Bronchial epithelial cell (primary cell): ENCODE data around the gene NRBP1. TPM values are rescaled to one million over a fixed set of nuclear protein-coding genes. Genes with fewer than 3 reads are reported as not detected.

ENCODE experiments used
- DNase-seq: peaks from one replicate; pipeline ENCODE4 v3.0.0-alpha.2; 2010; ENCODE audit warnings: low read depth
- FAIRE-seq: peaks from 2 replicates; lab custom pipeline; 2011; peaks lifted over from hg19 to GRCh38; lab: Jason Lieb, UNC
- H3K27me3 ChIP-seq: 2 replicates; pipeline ENCODE4 v1.5.1; 2011; ENCODE audit warnings: low read length; ENCODE audit not compliant: control insufficient read depth, insufficient read depth
- H3K36me3 ChIP-seq: 2 replicates; pipeline ENCODE4 v1.5.1; 2011; ENCODE audit warnings: low read length; ENCODE audit not compliant: control insufficient read depth, insufficient read depth
- H3K4me3 ChIP-seq: 2 replicates; pipeline ENCODE4 v1.5.1; 2011; ENCODE audit warnings: mild to moderate bottlenecking, low read depth, low read length, control low read depth
- total RNA-seq: library from RNA; depleted of rRNA; stranded (reverse); fragments of >200 nt; gene quantifications from 2 replicates; pipeline ENCODE4 v1.2.1, GENCODE V29; 2014
- TF ChIP-seq, protein P1 (sequence below): IDR thresholded peaks from 2 replicates; pipeline ENCODE4 v1.5.1; 2011; ENCODE audit warnings: mild to moderate bottlenecking, moderate library complexity, low read length, control low read depth, inconsistent platforms; ENCODE audit not compliant: insufficient read depth, severe bottlenecking

The NRBP1 gene
- total RNA-seq, 1 donor from 2014 or later, result 93.7 TPM

DNA sequence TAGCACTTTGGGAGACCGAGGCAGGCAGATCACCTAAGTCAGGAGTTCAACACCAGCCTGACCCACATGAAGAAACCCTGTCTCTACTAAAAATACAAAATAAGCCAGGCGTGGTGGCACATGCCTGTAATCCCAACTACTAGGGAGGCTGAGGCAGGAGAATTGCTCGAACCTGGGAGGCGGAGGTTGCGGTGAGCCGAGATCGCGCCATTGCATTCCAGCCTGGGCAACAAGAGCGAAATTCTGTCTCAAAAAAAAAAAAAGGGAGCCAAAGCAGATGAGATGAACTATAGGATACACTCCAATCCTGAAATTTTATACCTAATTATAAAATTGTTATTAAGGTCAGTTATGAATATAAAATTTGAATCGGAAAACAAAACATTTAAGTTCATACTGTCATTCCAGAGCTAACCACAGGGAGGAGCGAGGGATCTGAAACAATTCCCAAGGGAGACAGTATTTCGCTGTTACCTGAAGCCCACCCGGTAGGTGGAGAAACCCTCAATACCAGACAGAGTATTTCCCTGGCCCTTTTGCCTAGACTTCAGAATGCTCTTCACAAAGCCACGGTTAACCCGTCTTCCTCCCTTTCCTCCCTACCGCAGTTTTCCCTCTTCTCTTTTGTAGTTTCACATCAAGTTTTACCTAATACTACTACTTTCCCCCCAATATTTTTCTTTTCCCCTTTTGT lies 20.5 kb upstream of the NRBP1 start:
- peak; percentile 70 for DNase-seq

DNA sequence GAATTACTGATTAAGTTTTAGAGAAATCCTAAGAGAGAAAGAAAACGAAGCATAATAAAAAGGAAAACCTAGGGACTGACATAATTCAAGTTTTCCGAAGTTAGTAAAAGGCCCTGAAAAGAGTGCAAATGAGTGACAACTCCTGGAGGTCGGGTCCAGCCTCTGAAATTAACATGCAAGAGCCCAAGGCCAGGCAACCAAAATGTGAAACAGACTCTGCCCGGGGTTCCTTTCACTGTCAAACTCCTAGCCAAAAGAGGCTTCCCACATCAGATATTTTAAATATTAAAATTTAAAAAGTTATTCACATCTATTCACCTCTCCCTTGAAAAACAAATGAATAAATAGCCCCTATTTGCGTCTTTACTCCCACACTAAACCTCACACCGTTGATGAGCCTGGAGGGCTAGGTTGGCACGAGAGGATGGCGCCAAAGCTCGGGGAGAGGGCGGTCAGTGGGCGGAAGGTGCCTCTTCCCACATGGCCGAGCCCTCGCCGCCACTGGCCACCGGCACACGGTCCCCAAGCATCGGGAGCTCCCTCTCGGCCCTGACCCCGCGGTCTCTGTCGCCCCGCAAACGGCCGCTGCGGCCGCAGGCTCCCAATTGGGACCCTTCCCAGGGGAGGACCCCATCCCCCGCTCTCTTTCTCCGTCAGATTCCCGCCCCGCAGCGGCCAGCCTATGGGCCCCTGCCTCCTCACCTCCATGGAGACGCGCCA lies 19.7 kb upstream of the NRBP1 start:
- Histone ChIP-seq H3K27me3 (no peaks in the 10 kb centered on the region), H3K4me3 (peak overlapping the region; percentile 96), H3K36me3 (no peaks in the 10 kb centered on the region)
- TF ChIP-seq, protein P1, sequence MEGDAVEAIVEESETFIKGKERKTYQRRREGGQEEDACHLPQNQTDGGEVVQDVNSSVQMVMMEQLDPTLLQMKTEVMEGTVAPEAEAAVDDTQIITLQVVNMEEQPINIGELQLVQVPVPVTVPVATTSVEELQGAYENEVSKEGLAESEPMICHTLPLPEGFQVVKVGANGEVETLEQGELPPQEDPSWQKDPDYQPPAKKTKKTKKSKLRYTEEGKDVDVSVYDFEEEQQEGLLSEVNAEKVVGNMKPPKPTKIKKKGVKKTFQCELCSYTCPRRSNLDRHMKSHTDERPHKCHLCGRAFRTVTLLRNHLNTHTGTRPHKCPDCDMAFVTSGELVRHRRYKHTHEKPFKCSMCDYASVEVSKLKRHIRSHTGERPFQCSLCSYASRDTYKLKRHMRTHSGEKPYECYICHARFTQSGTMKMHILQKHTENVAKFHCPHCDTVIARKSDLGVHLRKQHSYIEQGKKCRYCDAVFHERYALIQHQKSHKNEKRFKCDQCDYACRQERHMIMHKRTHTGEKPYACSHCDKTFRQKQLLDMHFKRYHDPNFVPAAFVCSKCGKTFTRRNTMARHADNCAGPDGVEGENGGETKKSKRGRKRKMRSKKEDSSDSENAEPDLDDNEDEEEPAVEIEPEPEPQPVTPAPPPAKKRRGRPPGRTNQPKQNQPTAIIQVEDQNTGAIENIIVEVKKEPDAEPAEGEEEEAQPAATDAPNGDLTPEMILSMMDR, result no peak
- DNase-seq (peak; percentile 4), FAIRE-seq (no peak)

More for the DNA sequence above, 20.5 kb upstream of the NRBP1 start:
- peak overlapping the region; percentile 96 for H3K4me3 ChIP-seq
- H3K36me3 ChIP-seq, result no peaks in the 10 kb centered on the region
- TF ChIP-seq, protein P1, result peak; percentile 46
- no peak for FAIRE-seq
- no peaks in the 10 kb centered on the region for H3K27me3 ChIP-seq

DNA sequence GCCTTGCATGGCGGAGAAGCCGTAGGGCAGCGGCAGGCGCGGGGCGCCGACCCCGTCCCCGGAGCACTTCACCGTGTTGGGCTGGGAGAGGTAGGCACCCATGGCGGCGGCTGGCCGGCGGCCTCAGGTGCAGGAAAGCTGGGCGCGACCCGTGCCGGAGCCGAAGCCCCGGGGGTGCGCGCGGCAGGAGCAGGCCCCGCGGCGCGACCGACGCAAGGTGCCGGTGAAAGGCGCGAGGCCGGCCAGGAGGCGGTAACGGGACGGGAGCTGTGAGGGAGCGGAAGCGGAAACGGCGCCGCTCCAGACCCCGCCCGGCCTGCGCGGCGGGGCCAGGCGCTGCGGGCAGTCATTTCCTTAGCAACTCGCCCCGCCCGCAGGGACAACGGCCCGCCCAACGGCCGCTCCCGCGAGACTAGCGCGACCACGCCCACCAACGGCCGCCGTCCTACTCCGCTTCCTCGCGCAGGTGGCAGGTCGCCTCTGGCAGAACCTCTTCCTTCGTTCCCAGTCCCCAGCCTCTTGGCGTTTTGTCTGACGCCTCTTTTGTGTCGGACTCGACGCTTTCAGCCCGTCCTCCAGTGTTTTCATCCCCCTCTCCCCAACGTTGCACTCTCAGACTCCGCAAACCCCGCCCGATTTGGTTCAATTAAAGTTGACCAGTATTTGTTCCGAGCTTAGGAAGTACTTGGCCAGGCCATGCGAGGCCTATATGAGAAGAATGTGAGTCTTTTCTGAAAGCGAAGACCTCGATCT lies 18.9 kb upstream of the NRBP1 start, which contains the start of gene PPM1G:
Gene PPM1G, minus strand, starts transcription at position 271 of the 753 bp plus-strand sequence. Its CDS starts 169 bp downstream, at position 102.
- no peak for FAIRE-seq
- peak; percentile 85 for DNase-seq
- Histone ChIP-seq H3K36me3 (no peaks in the 10 kb centered on the region), H3K4me3 (peak within 1 kb of the TSS; percentile 96), H3K27me3 (no peaks in the 10 kb centered on the region)
- TF ChIP-seq, protein P1, result no peak

DNA sequence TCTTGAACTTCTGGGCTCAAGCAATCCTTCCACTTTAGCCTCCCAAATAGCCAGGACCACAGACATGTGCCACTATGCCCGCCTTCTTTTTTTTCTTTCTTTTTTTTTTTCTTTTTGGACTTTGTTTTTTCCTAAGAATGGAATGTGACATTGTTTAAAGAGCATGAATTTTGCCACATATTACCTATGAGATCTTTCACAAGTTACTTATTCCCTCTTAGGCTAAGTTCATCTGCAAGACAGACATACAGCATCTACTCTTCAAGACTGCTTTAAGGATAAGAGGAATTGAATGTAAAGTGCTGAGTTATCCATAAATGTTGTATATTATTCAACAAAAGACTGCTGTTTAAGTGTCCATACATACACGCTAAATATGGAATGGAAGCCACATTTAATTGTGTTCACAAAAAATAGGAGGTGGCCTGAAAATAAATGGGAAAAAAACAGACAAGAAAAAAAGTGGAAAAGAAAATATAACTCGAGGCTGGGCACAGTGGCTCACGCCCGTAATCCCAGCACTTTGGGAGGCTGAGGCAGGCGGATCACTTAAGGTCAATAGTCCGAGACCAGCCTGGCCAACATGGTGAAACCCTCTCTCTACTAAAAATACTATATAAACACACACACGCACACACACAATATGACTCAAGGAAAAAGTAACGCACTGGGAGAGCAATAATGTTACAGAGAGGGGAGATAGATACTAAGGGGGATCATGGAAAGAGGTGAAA lies 15.8 kb upstream of the NRBP1 start:
- DNase-seq, result no peak
- H3K4me3 ChIP-seq, result no peak overlapping the region
- TF ChIP-seq, protein P1, result no peak
- H3K36me3 ChIP-seq, result no peaks in the 10 kb centered on the region
- no peaks in the 10 kb centered on the region for H3K27me3 ChIP-seq
- FAIRE-seq, result no peak

DNA sequence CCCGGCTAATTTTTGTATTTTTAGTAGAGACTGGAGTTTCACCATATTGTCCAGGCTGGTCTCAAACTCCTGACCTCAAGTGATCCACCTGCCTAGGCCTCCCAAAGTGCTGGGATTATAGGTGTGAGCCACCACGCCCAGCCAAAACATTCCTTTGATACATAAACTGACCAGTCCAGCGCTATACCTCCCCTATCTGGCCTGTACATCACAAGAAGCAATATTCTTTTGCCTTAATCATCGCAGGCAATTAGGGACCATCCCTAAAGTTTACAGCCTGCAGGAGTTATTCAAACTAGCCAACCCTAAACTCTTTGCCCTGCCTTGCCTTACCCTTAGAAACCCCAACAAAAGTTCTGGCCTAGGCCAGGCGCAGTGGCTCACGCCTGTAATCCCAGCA lies 12.3 kb upstream of the NRBP1 start:
- FAIRE-seq, result no peak
- TF ChIP-seq, protein P1, result no peak
- H3K4me3 ChIP-seq, result no peak overlapping the region

More for the DNA sequence above, 12.3 kb upstream of the NRBP1 start:
- no peaks in the 10 kb centered on the region for H3K27me3 ChIP-seq
- DNase-seq, result no peak
- H3K36me3 ChIP-seq, result no peaks in the 10 kb centered on the region
